Left ventricle myocardium inferior (tissue), 1 donor: ENCODE measurements around the gene ZNRF3. TPM values are rescaled to one million over a fixed set of nuclear protein-coding genes. Genes with fewer than 3 reads are reported as not detected.

Experiments
- DNase-seq: peaks from one replicate; pipeline ENCODE4 v3.0.0-alpha.2; 2020
- H3K27ac ChIP-seq: fragments of 200-600 bp; replicated peaks from 2 replicates; pipeline ENCODE4 v1.8.0; 2021
- H3K27me3 ChIP-seq: fragments of 200-600 bp; 2 replicates; pipeline ENCODE4 v1.8.0; 2021; ENCODE audit warnings: low read depth
- H3K36me3 ChIP-seq: fragments of 200-600 bp; 2 replicates; pipeline ENCODE4 v1.8.0; 2021
- H3K4me1 ChIP-seq: fragments of 200-600 bp; 2 replicates; pipeline ENCODE4 v1.8.0; 2021
- H3K4me3 ChIP-seq: fragments of 200-600 bp; 2 replicates; pipeline ENCODE4 v1.8.0; 2021; ENCODE audit warnings: mild to moderate bottlenecking, moderate library complexity
- H3K9me3 ChIP-seq: fragments of 200-600 bp; replicated peaks from 2 replicates; pipeline ENCODE4 v1.8.0; 2021
- CTCF ChIP-seq: fragments of 200-600 bp; IDR thresholded peaks from 2 replicates; pipeline ENCODE4 v1.8.0; 2021; ENCODE audit warnings: antibody characterized with exemption, mild to moderate bottlenecking, borderline replicate concordance
- intact Hi-C: fragments of 100-400 bp; cut with micrococcal nuclease; formaldehyde crosslinking; loops from one replicate; pipeline ENCODE4 v1.11.0; 2022
- total RNA-seq: library from RNA; stranded (reverse); fragmentation: NEBNext Ultra II Directional; extraction: Animal tissue kit (Norgen Biotek cat#: 25700); gene quantifications from one replicate; pipeline ENCODE4 v1.2.1, GENCODE V29; 2021
- donor health status: DM: no; HTN: yes; CAD: no; lungs with severe emphysema.

The ZNRF3 gene
- total RNA-seq, 1 donor from 2014 or later = 6.3 TPM

DNA sequence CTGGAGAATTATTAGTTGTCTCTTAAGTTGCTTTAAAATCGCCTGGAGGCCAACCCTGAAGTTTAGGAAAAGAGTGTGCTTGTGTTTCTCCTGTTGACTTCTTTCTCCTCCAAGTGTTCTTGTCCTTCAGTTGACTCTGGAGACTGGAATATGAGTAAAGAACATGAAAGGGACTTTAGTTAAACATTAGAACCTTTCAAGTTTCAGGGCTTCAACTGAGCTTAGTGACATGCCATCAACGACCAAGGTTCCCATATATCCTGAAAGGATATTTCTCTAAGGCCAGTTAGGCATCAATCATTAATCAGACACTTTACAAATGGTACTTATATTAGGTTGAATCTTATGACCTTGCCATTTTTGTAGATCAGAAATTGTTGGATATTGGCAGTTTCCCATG, 70.0 kb downstream of the ZNRF3 start:
- no peak for DNase-seq

DNA sequence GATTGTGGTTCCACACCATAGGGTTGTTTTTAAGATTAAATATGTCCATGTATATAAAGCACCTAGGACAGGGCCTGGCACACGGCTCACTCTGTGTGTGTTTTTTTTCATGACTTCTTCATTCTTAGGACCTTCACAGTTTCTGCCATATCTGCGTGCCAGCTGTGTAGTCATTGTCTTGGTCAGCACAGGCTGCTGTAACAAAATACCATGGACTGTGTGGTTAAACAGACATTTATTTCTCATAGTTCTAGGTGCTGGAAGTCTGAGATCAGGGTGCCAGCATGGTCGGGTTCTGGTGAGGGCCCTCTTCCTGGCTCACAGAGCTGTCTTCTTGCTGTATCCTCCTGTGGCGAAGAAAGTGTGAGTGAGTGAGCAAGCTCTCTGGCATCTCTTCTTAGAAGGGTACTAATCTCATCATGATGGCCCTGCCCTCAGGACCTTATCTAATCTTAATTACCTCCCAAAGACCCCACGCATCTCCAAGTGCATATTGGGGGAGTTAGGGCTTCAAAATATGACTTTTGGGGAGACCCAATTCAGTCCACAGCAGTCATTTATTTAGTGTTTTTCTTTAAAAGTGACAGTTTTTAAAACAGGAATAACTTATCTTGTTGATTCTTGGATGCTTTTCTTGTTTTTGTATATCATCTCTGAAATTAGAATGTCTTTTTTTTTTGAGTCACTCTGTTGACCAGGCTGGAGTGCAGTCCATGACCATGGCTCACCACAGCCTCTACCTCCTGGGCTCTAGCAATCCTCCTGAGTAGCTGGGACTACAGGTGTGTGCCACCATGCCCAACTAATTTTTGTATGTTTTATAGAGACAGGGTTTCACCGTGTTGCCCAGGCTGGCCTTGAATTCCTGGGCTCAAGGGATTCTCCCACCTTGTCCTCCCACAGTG, 70.9 kb downstream of the ZNRF3 start:
- Histone ChIP-seq H3K9me3 (no peaks in the 10 kb centered on the region), H3K4me3 (no peak overlapping the region), H3K36me3 (no peaks in the 10 kb centered on the region), H3K4me1 (peaks cover 50% of the 10 kb centered on the region), H3K27me3 (no peaks in the 10 kb centered on the region), H3K27ac (no peak overlapping the region)
- TF ChIP-seq CTCF = no peak
- no peak for DNase-seq
- intact Hi-C loops = no loop called here

More for the DNA sequence above, 70.0 kb downstream of the ZNRF3 start:
- no peak overlapping the region for H3K27ac ChIP-seq
- no peak overlapping the region for H3K4me3 ChIP-seq
- TF ChIP-seq CTCF = no peak
- no peaks in the 10 kb centered on the region for H3K36me3 ChIP-seq
- H3K9me3 ChIP-seq = no peaks in the 10 kb centered on the region
- intact Hi-C loops = no loop called here
- H3K4me1 ChIP-seq = peaks cover 48% of the 10 kb centered on the region
- H3K27me3 ChIP-seq = no peaks in the 10 kb centered on the region

DNA sequence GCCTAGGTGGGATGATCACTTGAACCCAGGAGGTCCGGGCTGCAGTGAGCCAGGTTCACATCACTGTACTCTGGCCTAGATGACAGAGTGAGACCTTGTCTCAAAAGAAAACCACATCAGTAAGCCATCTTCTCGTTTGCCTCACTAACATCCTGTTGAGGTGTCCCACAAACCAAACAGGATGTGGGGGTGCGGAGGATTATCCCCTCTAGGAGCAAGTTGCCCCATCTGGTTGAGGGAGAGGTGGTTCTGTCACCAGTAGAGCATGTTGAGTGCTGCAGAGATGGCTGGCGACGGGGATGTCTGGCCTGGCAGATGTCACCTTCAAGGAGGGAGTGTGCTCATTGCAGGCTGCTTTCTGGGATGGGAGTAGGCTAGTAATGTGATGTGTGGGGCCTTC, 72.4 kb downstream of the ZNRF3 start:
- intact Hi-C loops = no loop called here
- DNase-seq = no peak
- Histone ChIP-seq H3K27ac (no peak overlapping the region), H3K36me3 (no peaks in the 10 kb centered on the region), H3K4me1 (peaks cover 51% of the 10 kb centered on the region), H3K9me3 (no peaks in the 10 kb centered on the region), H3K27me3 (no peaks in the 10 kb centered on the region), H3K4me3 (no peak overlapping the region)
- TF ChIP-seq CTCF = no peak

- Histone ChIP-seq H3K9me3 (no peaks in the 10 kb centered on the region), H3K4me1 (peaks cover 49% of the 10 kb centered on the region), H3K27ac (no peak overlapping the region), H3K36me3 (no peaks in the 10 kb centered on the region), H3K27me3 (no peaks in the 10 kb centered on the region), H3K4me3 (no peak overlapping the region)
- no peak for TF ChIP-seq CTCF
- intact Hi-C loops = no loop called here
- no peak for DNase-seq
Observed at GRCh38 chr22:28956506-28956905, 73.1 kb downstream of the ZNRF3 start.

- peaks cover 35% of the 10 kb centered on the region for H3K4me1 ChIP-seq
- H3K4me3 ChIP-seq = no peak overlapping the region
- H3K27me3 ChIP-seq = no peaks in the 10 kb centered on the region
- H3K9me3 ChIP-seq = no peaks in the 10 kb centered on the region
- TF ChIP-seq CTCF = no peak
- no peaks in the 10 kb centered on the region for H3K36me3 ChIP-seq
- no peak for DNase-seq
- intact Hi-C loops = no loop called here
- peak overlapping the region; percentile 42 for H3K27ac ChIP-seq
Observed at GRCh38 chr22:28958611-28959010, 75.2 kb downstream of the ZNRF3 start.
